ENCODE results near the gene STX8.

The STX8 gene

DNA sequence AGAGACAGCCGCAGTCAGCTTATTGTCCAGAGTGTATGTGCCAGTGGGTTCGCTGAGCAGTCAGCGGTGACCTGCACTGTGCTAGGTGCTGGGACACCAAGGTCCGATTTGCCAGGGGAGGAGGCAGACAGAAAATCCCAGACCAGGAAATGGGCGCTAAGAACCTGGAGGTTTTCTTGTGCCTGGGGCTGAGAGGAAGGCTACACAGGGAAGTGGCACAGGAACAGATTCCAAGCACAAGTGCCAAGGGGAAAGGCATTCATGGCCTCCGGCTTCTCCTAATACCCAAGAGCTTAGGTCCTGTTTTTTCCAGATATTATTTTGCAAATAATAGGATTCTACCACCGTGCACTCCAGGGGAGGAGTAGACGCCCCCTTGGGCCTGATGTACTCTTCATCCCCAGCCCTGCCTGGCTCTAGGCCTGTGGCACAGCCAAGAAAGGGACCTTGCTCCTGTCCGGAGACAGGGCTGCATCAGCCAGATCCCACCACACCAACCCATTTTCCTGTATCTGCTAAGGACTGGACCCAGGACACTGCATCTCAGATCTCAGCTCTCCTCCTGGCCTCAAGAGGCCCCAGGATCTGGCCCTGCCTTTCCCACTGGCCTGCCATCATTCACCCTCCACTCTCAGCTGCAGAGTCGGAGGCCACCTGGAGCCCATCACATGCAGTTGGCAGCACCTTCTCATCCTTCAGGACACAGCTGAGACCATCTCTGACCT is 367.1 kb downstream of the STX8 start:
- ChIA-PET POLR2A (no interaction called here), CTCF (no interaction called here)
- TF ChIP-seq ARNT (IDR thresholded peaks at IDR 0.05) (no peak), FOXA1 (IDR thresholded peaks at IDR 0.05) (no peak), SUZ12 (IDR thresholded peaks at IDR 0.05) (no peak), ELF4 (IDR thresholded peaks at IDR 0.05) (no peak), FOXM1 (IDR thresholded peaks at IDR 0.05; ENCODE audit: borderline replicate concordance) (no peak), HDGF (IDR thresholded peaks at IDR 0.05; ENCODE audit: borderline replicate concordance) (no peak), FOXK2 (IDR thresholded peaks at IDR 0.05) (no peak)
- no peak for DNase-seq (ENCODE audit: extremely low spot score)

- no peak for DNase-seq (ENCODE audit: extremely low spot score)
- no peak for TF ChIP-seq FOXA1 (IDR thresholded peaks at IDR 0.05)
- POLR2A ChIA-PET = no interaction called here
- CTCF ChIA-PET = no interaction called here
Measured at GRCh38 chr17:9206741-9207332, 368.8 kb downstream of the STX8 start.

GRCh38 chr17:9206410-9206703 is 369.3 kb downstream of the STX8 start:
- ChIA-PET CTCF (no interaction called here), POLR2A (no interaction called here)
- DNase-seq (ENCODE audit: extremely low spot score) = no peak
- TF ChIP-seq FOXM1 (IDR thresholded peaks at IDR 0.05; ENCODE audit: borderline replicate concordance) (no peak), SP1 (IDR thresholded peaks at IDR 0.05) (no peak)

DNA sequence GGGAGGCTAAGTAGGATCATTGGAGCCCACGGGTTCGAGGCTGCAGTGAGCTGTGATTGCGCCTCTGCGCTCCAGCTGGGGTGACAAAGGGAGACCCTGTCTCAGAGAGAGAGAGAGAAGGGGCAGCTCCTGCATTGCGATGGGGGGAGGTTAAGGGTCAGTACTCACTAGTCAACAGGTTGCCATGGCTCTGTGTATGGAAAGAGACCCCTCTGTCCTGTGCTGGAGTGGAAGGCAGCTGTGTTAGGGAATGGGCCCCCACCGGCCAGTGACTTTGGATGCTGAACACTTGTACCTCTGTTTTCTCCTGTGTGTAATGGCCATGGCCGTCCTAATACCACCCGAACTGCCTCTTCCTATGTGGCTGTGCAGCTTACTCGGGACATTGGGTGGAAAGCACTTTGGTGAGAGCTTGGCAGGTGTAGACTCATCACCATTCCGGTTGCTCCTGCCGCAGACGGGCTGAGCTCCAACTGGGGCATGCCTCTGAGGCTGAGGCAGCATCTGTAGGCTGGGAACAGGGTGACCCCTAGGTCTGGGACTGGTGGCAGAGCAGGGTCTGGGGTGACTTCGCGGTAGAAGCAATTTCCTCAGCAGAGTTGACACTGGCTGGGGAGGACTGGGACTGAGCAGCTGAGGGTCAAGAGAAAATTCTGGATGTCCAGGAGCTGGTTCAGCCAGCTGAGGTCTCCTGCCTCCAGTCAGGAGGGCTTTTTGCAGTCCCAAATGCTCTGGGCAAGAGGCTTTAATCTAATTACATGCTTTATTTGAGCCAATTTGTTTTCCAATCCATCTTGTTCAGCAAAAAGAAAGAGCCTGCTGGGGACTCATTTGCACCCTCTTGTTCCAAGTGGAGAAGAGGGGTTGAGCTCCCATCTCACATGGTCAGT is 369.9 kb downstream of the STX8 start:
- CTCF ChIA-PET = no interaction called here
- DNase-seq (ENCODE audit: extremely low spot score) = no peak
- POLR2A ChIA-PET = no interaction called here
- TF ChIP-seq FOXM1 (IDR thresholded peaks at IDR 0.05; ENCODE audit: borderline replicate concordance) (no peak), LEF1 (IDR thresholded peaks at IDR 0.05; ENCODE audit: borderline replicate concordance) (no peak), BHLHE40 (IDR thresholded peaks at IDR 0.05; ENCODE audit: borderline replicate concordance) (no peak), L3MBTL2 (conservative IDR thresholded peaks at IDR 0.05) (no peak), ARNT (IDR thresholded peaks at IDR 0.05) (no peak), TARDBP (IDR thresholded peaks at IDR 0.05) (no peak), ELF4 (IDR thresholded peaks at IDR 0.05) (no peak), FOXK2 (IDR thresholded peaks at IDR 0.05) (no peak), NFRKB (IDR thresholded peaks at IDR 0.05) (no peak), SUZ12 (IDR thresholded peaks at IDR 0.05) (no peak), SP1 (IDR thresholded peaks at IDR 0.05) (no peak)
- TF ChIP-seq, protein P1, sequence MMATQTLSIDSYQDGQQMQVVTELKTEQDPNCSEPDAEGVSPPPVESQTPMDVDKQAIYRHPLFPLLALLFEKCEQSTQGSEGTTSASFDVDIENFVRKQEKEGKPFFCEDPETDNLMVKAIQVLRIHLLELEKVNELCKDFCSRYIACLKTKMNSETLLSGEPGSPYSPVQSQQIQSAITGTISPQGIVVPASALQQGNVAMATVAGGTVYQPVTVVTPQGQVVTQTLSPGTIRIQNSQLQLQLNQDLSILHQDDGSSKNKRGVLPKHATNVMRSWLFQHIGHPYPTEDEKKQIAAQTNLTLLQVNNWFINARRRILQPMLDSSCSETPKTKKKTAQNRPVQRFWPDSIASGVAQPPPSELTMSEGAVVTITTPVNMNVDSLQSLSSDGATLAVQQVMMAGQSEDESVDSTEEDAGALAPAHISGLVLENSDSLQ (IDR thresholded peaks at IDR 0.05) = no peak

DNA sequence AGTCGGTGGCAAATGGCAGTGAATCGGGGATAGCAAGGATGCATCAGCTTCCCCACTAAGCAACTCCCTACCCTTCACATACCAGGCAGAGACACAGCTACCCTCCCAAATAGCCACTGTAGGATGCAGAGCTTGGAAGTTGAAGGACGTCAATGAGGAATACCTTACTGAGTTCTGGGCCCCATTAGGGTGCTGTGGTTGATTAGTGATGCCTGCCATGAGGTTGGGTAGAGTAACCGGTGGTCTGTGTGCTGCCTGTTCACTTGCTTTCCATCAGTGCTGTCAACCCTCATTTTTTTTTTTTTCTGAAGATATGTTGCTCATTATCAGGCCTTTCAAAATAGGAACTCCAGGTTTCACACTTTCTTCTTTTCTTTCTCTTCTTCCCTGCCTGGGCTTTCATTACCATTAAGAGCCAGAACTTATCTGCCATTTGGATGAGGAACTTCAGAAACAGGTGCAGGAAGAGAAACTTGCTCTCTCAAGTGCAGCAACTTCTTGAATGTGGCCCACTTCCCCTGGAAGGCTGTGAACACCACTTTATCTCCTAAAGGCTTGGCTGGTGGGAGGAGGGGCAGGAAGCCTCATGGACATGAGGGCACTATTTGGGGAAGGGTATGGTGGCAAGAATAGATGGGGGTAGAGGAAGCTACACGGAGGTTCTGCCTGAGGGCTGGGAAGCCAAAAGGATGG is 370.8 kb downstream of the STX8 start:
- ChIA-PET CTCF (no interaction called here), POLR2A (no interaction called here)
- no peak for DNase-seq (ENCODE audit: extremely low spot score)
- TF ChIP-seq NFRKB (IDR thresholded peaks at IDR 0.05) (no peak), SP1 (IDR thresholded peaks at IDR 0.05) (no peak), BHLHE40 (IDR thresholded peaks at IDR 0.05; ENCODE audit: borderline replicate concordance) (no peak)

DNA sequence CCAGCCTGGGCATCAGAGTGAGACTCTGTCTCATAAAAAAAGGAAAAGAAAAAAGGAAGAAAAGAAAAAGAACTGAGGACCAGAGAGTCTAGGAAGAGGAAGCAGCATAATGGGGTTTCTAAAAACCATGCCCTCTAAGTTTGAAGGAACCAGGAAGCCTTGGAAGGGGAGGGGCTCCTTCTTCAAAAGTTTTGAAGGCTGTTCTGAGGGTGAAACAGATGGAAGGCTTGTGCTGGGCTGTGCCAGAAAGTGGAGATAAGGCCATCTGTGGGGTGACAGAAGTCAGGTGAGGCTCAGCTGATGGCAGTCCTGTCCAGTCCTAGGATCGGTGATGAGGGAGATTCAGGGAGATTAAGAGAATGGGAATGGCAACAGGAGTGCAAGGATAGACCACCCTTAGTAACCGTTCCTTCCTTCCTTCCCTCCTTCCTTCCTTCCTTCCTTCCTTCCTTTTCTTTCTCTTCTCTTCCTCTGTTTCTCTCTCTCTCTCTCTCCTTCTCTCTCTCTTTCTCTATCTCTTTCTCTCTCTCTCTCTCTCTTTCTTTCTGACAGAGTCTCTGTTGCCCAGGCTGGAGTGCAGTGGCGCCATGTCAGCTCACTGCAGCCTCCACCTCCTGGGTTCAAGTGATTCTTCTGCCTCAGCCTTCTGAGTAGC is 371.7 kb downstream of the STX8 start:
- ChIA-PET POLR2A (no interaction called here), CTCF (no interaction called here)
- no peak for DNase-seq (ENCODE audit: extremely low spot score)
- TF ChIP-seq SP1 (IDR thresholded peaks at IDR 0.05) (no peak), LEF1 (IDR thresholded peaks at IDR 0.05; ENCODE audit: borderline replicate concordance) (no peak), TARDBP (IDR thresholded peaks at IDR 0.05) (no peak), ARNT (IDR thresholded peaks at IDR 0.05) (no peak), BHLHE40 (IDR thresholded peaks at IDR 0.05; ENCODE audit: borderline replicate concordance) (no peak), ZNF384 (IDR thresholded peaks at IDR 0.05) (no peak), NFRKB (IDR thresholded peaks at IDR 0.05) (no peak), ELF4 (IDR thresholded peaks at IDR 0.05) (no peak)

DNA sequence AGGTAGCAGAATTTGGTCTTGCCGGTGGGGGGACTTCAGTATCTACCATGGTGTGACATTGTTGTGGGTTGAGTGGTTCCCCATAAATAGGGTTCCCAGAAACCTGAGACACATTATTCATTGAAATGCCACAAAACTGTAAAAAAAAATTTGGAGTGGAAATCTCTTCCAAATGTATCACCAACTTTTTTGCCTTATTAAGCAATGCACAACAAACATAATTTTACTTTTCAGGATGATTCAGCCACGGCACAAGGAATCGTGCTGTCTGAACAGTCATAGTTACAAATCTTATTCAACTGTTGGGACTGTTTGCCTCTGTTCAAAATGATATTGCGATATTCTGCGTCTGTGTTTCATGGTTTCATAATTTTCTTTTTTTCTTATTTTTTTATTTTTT is 373.1 kb downstream of the STX8 start:
- CTCF ChIA-PET = no interaction called here
- TF ChIP-seq ZNF384 (IDR thresholded peaks at IDR 0.05) (no peak), TARDBP (IDR thresholded peaks at IDR 0.05) (no peak), FOXA1 (IDR thresholded peaks at IDR 0.05) (no peak), HDGF (IDR thresholded peaks at IDR 0.05; ENCODE audit: borderline replicate concordance) (no peak), ARNT (IDR thresholded peaks at IDR 0.05) (no peak), NFRKB (IDR thresholded peaks at IDR 0.05) (no peak), LEF1 (IDR thresholded peaks at IDR 0.05; ENCODE audit: borderline replicate concordance) (no peak), CTBP1 (IDR thresholded peaks at IDR 0.05; ENCODE audit: borderline replicate concordance) (no peak)
- TF ChIP-seq, protein P1 (IDR thresholded peaks at IDR 0.05) = no peak
- DNase-seq (ENCODE audit: extremely low spot score) = no peak
- POLR2A ChIA-PET = no interaction called here
